Adipose tissue (tissue), 3 donors: ENCODE results near the gene STARD3NL. TPM values are rescaled to one million over a fixed set of nuclear protein-coding genes. Genes with fewer than 3 reads are reported as not detected.

Source experiments
- H3K27ac ChIP-seq: one replicate; pipeline ENCODE4 v1.5.1; 2013; ENCODE audit warnings: low read depth, low read length
- WGBS, 3 donors: extraction: QIAGEN DNeasy Blood & Tissue Kit; methylation state at CpG; one replicate each; pipeline ENCODE4 v1.1.7; 2013; 5-methylcytosine and 5-hydroxymethylcytosine counted together
- polyA plus RNA-seq, 3 donors: library from polyadenylated mRNA; stranded (reverse); fragments of 200-250 nt; gene quantifications; one replicate each; pipeline ENCODE4 v1.2.3, GENCODE V29; 2013
- donor health status: healthy with polysubstance abuse.
- donor health status: Bipolar disorder and iron deficiency.
- donor health status: healthy.

The STARD3NL gene
- polyA plus RNA-seq, 3 donors = 14.8 to 47.0 (median 31.3) TPM

DNA sequence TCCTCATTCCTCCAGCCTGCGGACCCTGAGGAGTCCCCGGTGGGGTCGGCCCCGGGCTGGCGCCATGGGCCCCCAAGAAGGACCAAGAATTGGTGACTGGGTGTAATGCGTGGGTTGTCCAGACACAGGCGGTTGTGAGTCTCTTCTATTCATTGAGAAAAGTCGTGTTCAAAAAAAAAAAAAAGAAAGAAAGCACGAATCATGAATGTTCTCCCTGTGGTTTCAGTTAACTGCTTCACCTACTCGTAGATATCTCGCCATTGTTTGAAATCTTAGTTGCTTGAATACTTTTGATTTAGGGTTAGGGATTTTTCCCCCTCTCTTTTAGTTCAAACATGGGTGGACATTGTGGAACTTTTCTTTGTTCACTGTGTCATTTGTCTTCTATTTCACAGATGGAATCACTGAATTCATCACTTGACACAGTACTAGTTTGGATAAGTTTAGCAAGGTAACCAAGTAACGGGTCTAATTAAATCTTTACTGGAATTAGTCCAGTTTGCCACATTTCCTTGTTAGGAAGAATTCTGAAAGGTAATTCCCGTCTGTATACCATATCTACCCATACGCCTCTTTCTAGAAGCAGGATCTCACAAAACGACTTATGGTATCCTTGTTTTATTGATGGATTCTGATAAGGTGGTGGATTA lies 775 bp downstream of the STARD3NL start:
- no peak overlapping the region for H3K27ac ChIP-seq
- whole genome bisulfite sequencing, 3 donors = 6 to 8% (median 6%) methylated on average over 15 of the region's 15 CpGs

DNA sequence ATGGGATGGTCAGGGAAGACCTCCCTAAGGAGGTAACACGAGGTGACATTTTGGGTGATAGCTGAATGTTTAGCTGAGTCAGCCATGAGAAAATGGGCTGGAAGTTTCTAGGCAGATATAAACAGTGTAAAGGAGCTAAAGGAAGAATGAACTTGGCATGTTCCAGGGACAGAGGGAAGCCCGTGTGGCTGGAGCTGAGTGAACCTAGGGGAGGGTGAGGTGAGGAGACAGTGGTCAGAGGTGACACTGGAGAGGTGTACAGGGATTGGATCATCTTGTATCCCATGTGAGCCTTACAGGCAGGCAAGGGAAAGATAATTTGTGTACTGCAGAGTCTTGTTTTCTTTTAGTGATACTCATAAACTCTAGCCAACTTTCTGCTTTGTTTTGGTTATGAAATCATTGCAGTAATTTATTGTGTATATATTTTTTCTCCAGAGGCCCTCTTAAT lies 1.8 kb downstream of the STARD3NL start:
- no peak overlapping the region for H3K27ac ChIP-seq
- WGBS, 3 donors = 11 to 41% (median 13%) methylated on average over 2 of the region's 2 CpGs

DNA sequence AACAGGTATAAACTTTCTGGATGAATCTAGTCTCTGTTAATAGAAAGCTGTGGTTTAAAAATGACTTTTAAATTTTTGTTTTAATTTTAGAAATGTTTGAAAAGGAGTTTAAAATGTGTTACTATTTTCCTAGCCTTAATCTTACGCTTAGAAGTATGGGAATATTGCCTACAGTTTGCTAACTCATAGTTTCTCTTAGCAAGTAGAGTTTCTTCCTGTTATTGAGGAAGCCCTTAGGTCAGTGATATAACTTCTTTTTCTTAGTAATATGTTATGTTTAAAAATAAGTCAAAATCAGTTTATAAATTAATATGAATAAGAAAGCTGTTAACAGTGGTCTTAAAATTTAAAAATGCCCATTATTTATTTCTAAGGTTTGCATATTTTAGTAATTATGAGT lies 3.1 kb downstream of the STARD3NL start:
- H3K27ac ChIP-seq = no peak overlapping the region
- WGBS, 3 donors = 43 to 93% (median 58%) methylated on average over 1 of the region's 1 CpG

DNA sequence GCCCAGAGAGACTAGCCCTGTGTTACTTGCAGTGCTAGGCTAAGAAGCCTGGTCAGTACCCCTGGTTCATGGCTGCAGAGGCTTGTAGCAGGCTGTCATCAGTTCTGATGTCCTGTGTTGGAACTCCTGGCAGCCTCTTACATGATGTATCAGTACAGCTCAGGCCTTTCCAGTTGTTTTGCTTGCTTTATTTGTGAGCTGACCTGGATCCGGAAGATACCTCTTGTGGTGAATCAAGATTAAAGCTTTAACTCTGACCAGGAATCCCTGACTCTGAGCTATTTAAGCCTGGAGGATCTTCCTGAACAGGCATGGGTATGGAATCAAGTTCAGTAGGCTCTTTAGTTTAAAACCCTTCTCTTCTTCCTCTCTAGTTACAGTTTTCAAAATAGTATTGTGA lies 4.4 kb downstream of the STARD3NL start:
- WGBS, 3 donors = 91 to 95% (median 91%) methylated on average over 1 of the region's 1 CpG
- H3K27ac ChIP-seq = no peak overlapping the region

DNA sequence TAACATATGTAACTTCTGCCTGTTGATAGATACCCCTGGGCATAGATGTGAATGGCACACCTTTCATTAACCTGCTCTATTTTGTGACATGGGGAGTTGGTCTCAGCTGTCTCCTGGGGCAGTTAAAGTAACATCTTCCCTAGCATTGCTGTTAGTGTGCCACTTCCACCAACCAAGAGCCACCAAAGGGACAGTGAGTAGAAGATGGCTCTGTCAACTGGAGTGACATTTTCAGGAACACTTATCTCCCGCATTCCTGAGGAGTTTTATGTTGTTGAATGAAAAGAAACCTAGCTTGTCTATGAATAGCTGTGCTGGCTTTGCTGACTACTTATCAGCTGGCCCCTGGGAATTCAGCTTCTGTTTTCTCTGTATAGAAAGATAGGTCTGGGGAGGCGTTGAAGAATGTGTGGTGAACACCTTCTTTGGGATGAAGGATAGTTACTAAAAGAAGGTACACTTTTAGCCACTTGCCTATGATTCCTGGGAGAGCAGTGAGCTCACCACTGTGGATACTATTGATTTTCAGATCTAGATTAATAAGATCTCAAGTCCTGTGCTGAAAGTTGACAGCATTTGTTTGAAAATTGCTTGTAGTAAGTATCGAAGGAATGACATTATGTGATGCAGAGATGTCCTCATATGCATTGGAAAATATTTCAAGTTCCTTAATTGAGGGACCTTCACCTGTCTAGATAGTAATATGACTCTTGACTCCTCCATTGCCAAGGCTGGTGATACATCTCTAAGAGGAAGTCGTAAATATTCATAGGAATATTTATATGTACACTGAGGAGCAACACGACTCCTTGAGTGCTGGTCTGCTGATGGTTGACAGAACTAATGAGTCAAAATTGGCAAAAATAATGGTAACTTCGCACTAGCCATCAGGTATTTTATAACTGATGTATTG lies 7.6 kb downstream of the STARD3NL start:
- 61 to 89% (median 87%) methylated on average over 6 of the region's 6 CpGs for WGBS, 3 donors
- H3K27ac ChIP-seq = no peak overlapping the region

DNA sequence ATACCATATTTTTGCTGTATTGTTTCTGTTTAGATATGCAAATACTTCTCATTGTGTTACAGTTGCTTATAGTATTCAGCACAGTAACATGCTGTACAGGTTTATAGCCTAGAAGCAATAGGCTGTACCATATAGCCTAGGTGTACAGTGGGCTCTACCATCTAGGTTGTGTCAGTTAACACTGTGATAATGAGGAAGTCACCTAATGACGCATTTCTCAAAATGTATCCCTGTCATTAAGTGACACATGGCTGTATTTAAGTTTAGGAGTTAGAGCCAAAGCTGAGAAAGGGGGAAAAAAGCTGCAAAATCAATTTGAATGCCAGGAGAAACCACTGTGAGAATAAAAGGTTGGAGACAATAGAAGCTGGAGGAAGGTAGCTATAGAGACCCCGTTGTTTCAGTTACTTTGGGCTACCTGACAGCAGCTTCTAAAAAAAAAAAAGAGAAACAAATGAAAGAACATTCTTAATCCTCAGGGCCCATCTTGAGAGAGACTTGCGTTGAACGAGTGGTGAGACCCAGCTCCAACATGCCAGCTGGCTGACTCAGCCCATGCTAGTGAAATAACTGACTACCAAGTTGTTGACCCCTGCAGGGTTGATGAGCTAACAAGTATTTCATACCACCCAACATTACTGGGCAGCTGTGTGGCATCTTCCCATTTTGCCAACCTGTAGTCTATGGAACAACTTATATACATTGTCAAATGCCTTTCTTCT lies 8.7 kb downstream of the STARD3NL start:
- 75 to 94% (median 82%) methylated on average over 4 of the region's 4 CpGs for WGBS, 3 donors
- H3K27ac ChIP-seq = no peak overlapping the region

DNA sequence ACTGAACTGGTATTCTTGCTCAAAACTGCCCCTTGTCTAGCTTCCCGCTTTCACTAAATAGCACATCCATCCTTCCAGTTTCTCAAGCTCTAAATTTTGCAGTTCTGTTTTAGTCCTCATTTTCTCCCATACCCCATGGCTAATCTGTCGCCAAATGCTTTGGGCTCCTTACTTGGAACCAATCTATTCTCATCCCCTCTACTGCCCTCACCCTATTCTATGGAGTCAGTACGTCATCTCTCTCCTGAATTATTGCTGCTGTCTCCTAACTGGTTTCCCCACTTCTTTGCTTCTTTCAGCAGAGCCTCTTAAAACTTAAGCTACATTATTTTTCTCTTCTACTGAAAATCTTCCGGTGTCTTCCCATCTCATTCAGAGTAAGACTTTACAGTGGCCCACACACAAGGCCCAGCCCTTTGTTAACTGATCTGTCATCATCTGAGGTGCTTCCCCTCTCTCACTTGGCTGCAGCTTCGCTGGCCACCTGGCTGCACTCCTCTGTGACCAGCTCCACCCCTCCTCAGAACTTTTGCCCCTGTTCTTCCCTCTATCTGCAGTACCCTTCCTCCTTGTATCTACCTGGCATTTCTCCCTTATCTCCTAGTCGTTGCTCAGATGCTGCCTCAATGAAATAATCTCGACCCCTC lies 9.9 kb downstream of the STARD3NL start:
- WGBS, 3 donors = 70 to 84% (median 72%) methylated on average over 7 of the region's 7 CpGs
- H3K27ac ChIP-seq = no peak overlapping the region

DNA sequence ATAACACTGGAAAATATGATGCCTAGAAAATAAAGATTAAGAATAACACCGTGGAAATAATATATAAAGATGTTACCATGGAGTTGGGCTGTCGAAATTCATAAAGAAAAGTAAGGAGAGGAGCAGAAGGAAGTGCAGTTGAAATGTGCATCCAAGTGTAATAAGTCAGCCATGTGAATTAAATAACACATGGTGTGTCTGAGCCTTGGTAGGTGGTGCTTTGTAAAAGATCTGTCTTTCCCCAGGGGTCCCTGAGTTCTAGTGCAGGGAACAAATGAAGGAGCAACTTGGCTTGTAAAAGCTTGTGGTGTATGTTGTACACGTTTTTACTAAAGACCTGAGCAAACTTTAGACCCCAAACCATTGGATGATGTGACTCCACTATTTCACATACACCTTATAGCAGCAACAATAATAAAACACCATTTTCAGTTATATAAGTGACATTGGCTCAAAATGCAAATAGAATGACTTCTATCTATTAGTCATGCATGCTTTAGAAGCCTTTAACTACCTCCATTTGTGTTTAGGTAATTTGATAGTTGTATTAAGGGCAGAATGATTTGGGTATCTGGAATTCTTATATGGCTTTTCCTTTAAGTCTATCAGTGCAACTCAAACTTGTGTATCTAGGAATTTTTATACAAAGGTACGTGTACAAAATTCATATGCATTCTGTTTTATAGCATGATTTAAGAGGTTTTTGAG lies 11.3 kb downstream of the STARD3NL start:
- WGBS, 3 donors = 73 to 79% (median 74%) methylated on average over 4 of the region's 4 CpGs
- H3K27ac ChIP-seq = no peak overlapping the region

DNA sequence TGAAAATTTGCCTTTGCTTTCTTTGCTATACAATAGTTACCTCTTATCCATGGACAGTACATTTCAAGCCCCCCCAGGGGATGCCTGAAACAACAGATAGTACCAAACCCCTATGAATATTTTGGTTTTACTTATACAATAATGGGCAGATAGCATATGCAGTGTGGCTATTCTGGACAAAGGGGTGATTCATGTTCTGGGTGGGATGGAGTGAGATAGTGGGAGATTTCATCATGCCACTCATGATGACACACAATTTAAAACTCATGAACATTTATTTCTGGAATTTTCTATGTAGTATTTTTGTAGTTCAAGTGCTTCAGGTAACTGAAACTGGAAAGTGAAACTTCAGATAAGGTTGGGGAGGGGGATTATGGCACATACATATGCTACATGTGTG lies 12.0 kb downstream of the STARD3NL start:
- no peak overlapping the region for H3K27ac ChIP-seq

DNA sequence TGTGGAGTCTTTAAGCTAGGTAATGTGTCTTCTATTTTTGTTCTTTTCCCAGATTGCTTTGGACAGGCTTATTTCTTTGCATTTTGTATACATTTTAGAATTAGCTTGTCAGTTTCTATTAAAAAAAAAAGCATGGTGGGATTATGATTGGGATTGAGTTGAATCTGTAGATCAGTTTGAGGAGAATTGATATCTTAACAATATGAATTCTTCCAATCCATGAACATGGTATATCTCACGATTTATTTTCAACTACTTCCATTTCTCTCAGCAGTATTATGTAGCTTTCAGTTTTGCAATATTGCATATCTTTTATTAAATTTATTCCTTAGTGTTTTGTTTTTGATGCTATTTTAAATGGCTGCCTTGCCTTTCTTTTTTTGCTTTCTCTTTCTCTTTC lies 13.7 kb downstream of the STARD3NL start:
- WGBS, 3 donors = 97 to 100% (median 98%) methylated on average over 1 of the region's 1 CpG
- no peak overlapping the region for H3K27ac ChIP-seq

DNA sequence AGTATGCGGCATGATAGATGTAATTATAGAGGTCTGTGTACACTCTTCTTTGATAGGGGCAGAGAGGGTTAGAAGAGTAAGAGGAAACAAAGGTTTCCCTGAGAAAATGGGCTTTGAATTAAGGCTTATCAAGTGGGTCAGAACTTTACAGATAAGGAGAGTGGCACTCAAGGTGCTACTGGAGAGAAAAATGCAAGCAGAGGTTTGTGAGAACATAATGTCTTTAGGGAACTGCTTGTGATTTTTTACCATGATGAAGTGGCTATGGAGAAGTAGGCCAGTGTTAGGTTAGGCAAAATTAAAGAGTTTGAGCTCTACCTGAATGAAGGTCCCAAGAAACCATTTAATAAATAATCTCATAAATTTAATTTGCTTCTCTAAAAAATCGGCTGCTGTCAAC lies 14.3 kb downstream of the STARD3NL start:
- H3K27ac ChIP-seq = no peak overlapping the region
- 88 to 98% (median 94%) methylated on average over 2 of the region's 2 CpGs for WGBS, 3 donors

DNA sequence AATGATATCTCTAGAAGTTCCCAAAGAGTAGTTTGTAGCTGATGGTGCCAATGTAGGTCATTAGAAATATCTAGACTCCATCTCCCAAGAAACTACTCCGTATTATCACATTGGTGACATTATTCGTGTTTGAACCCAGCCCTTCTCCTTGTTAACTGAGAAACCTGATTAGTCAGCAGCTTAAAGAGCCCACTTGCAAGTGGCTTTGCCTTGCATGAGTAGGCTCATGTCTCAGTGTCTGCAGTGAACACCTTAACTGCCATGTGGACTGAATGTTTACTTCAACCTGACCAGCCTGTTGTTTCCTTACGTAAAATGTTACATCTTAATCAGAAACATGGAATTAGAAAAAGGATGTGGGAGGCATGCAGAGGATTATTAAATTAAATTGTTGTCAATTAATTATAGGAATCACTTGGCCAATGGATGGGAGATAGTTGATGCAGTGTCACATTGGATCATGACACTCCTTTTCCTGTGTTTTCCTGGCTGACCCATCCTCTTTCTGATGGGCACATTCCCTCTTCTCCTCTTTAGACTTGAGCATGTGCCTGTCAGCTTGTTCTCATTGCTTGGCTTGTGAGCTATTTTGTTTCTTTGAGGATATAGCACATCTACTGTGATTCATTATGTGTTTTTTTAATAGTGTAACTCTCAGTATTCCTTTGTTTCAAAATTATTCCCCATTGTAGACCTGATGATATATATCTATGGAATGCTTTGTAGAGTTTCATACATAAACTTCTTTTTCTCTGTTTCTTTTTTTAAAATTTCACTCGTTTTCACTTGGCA lies 18.0 kb downstream of the STARD3NL start:
- WGBS, 3 donors = 72 to 83% (median 80%) methylated on average over 4 of the region's 4 CpGs
- H3K27ac ChIP-seq = no peak overlapping the region

DNA sequence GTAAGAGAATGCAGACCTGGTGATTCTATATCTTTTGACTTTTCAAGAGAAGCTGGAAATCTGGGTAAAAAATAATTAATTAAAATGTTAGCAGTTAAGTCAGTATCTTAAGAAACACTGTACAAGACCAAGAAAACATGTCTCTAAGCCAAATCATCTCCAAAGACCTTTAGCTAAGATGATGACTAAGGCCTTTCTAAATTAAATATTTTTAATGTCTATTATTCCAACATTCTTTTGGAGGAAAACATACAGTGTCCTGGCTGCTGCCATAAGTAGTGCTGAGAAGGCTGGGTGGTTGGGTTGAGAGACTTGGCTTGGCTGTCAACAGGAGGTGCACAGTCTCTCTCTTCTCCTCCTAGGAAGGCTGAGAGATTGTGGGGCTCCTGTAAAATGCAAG lies 20.3 kb downstream of the STARD3NL start:
- H3K27ac ChIP-seq = no peak overlapping the region

DNA sequence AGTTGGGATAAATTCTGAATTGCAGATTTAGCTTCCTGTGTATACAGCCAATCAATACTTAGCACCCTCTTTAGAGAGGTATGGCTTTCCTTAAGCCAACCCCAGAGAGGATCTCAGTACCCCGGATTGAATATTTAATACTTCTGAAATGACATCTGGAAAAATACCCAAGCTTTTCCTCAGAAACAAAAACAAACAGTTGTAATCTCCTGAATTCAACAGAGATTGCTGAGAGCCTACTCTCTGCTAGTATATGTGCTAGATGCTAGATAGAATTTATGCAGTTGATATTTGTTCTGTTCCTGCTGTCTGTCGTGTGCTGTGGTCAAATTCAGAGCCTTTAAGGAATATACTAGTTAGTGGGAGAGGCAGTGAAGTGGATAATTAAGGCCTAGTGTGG lies 21.1 kb downstream of the STARD3NL start:
- 40 to 84% (median 64%) methylated on average over 2 of the region's 2 CpGs for WGBS, 3 donors
- no peak overlapping the region for H3K27ac ChIP-seq

DNA sequence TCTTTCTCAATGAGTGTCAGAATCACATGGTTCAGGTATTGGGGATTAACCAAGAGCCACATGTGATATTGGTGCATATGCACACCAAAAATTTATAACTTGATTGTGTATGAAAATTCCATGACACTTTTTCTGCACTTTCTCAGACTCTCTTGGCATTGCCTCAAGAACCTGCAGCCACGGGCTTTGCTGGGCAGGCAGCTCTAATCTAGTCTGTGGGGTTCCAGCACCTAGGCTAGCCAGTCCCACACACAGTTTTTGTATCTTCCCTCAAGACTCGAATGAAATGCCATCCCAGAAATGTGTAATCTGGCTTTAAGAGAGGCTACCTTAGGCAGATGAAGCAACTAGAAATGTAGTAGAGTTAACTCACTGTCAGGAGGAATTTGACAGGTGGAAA lies 21.7 kb downstream of the STARD3NL start:
- no peak overlapping the region for H3K27ac ChIP-seq
- 19 to 72% (median 57%) methylated on average over 2 of the region's 2 CpGs for WGBS, 3 donors

DNA sequence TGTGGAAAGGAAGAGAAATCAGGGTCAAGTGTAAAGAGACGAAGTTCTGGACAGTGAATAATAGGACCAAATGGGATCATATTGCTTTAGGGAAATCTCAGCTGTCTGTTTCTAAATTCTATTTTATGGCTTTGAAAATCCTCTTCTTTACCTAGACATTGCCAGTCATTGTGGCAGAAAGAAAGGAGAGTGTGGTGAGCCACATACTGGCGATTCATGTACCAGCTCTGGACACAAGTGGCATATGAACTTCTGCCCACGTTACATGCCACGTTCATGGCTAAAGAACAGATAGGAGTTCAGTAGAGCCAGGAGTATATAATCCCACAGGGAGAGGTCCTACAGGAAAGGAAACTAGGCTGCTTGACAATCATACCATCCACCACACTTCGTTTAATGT lies 28.0 kb downstream of the STARD3NL start:
- no peak overlapping the region for H3K27ac ChIP-seq
- 75 to 90% (median 83%) methylated on average over 5 of the region's 5 CpGs for WGBS, 3 donors

DNA sequence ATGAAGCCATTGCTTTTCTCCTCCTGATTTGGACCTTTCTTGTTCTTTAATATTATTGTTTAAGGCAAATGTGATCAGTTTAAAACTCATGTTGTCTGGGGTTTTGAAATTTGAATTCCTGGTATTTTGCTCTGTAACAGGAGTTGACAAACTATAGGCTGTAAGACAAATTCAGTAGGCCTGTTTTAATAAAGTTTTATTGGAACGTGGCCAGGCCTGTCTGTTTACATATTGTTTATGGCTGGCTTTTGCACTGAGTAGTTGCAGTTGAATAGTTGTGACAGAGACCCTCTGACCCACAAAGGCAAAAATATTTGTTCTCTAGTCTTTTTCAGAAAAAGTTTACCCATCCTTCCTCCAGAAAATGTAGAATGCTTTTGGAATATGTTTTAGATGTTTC lies 29.8 kb downstream of the STARD3NL start:
- 72 to 86% (median 83%) methylated on average over 1 of the region's 1 CpG for WGBS, 3 donors
- H3K27ac ChIP-seq = no peak overlapping the region

DNA sequence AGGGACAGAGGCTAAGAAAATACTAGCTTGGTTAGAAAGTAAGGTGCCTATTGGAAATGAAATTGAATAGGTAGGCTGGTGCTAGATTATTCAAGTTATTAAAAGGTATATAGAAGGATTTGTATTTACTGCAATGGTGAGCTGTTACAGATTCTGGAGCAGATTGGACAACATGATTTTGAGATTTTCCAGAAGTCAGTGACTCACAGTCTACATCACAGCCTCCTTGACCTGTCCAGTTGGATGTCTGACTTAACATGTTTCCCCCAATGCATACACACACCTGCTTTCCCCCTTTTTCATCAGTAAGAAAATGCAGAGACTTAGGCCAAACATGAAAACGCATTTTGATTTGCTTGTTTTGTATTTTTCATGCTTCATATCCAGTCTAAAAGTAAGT lies 33.4 kb downstream of the STARD3NL start:
- WGBS, 3 donors = 86 to 94% (median 92%) methylated on average over 1 of the region's 1 CpG
- no peak overlapping the region for H3K27ac ChIP-seq
